Mesenchymal stem cell (in vitro differentiated cells and primary cell): ENCODE results near the gene CSF2RB.

Experiments used
- DNase-seq: peaks from one replicate; pipeline ENCODE4 v3.0.0-alpha.2; 2013
- H2AFZ ChIP-seq: one replicate; pipeline ENCODE4 v1.6.1; 2013; ENCODE audit warnings: low read depth, mild to moderate bottlenecking, control low read depth, inconsistent platforms, low read length, moderate library complexity
- H2AK5ac ChIP-seq: 2 replicates; pipeline ENCODE4 v1.6.1; 2013; ENCODE audit warnings: low read length, moderate library complexity, mild to moderate bottlenecking, inconsistent platforms; ENCODE audit not compliant: severe bottlenecking
- H2BK120ac ChIP-seq: one replicate; pipeline ENCODE4 v1.6.1; 2013; ENCODE audit warnings: low read depth, mild to moderate bottlenecking, inconsistent platforms, low read length, moderate library complexity
- H2BK12ac ChIP-seq, 2 experiments: one replicate each; pipeline ENCODE4 v1.6.1; 2013; ENCODE audit warnings: inconsistent platforms in 2 of 2, low read length in 2 of 2, mild to moderate bottlenecking in 2 of 2, moderate library complexity in 2 of 2, control low read depth in 1 of 2
- H2BK15ac ChIP-seq: one replicate; pipeline ENCODE4 v1.6.1; 2013; ENCODE audit warnings: mild to moderate bottlenecking, low read depth, inconsistent platforms; ENCODE audit not compliant: poor library complexity, severe bottlenecking
- H2BK5ac ChIP-seq: 2 replicates; pipeline ENCODE4 v1.6.1; 2013; ENCODE audit warnings: low read depth, mild to moderate bottlenecking, low read length, control low read depth, inconsistent platforms; ENCODE audit not compliant: poor library complexity, severe bottlenecking
- H3K14ac ChIP-seq, 2 experiments: one replicate each; pipeline ENCODE4 v1.6.1; 2013; ENCODE audit warnings: inconsistent platforms in 2 of 2, low read length in 2 of 2, control low read depth in 1 of 2, mild to moderate bottlenecking in 1 of 2, moderate library complexity in 1 of 2
- H3K18ac ChIP-seq, 2 experiments: one replicate each; pipeline ENCODE4 v1.6.1; 2013; ENCODE audit warnings: inconsistent platforms in 2 of 2, low read length in 2 of 2, control low read depth in 1 of 2, low read depth in 1 of 2, mild to moderate bottlenecking in 1 of 2
- H3K23ac ChIP-seq, 2 experiments: one replicate each; pipeline ENCODE4 v1.6.1; 2013; ENCODE audit warnings: inconsistent platforms in 2 of 2, low read length in 2 of 2, mild to moderate bottlenecking in 2 of 2, moderate library complexity in 2 of 2, control low read depth in 1 of 2
- H3K27ac ChIP-seq: 2 replicates; pipeline ENCODE4 v1.5.1; 2013; ENCODE audit warnings: mild to moderate bottlenecking, moderate library complexity, low read length, control low read depth, inconsistent platforms; ENCODE audit not compliant: poor library complexity, severe bottlenecking
- H3K27me3 ChIP-seq, 2 experiments: 2 replicates each; pipeline versions ENCODE4 v1.6.1 to v1.7.0; 2013; ENCODE audit warnings: low read length in 2 of 2, mild to moderate bottlenecking in 2 of 2, moderate library complexity in 2 of 2, control low read depth in 1 of 2, inconsistent platforms in 1 of 2; ENCODE audit not compliant: control insufficient read depth in 1 of 2, insufficient read depth in 1 of 2
- H3K36me3 ChIP-seq, 2 experiments: 2 replicates each; pipeline versions ENCODE4 v1.6.1 to v1.7.0; 2013; ENCODE audit warnings: low read length in 2 of 2, control low read depth in 1 of 2, inconsistent platforms in 1 of 2, low read depth in 1 of 2, mild to moderate bottlenecking in 1 of 2; ENCODE audit not compliant: insufficient read depth in 2 of 2, control insufficient read depth in 1 of 2
- H3K4ac ChIP-seq, 2 experiments: one replicate each; pipeline ENCODE4 v1.6.1; 2013; ENCODE audit warnings: inconsistent platforms in 2 of 2, low read length in 2 of 2, mild to moderate bottlenecking in 2 of 2, moderate library complexity in 2 of 2, control low read depth in 1 of 2, low read depth in 1 of 2
- H3K4me1 ChIP-seq: 2 replicates; pipeline ENCODE4 v1.6.1; 2013; ENCODE audit warnings: low read depth, low read length, control low read depth; ENCODE audit not compliant: control insufficient read depth, insufficient read depth
- H3K4me2 ChIP-seq: 2 replicates; pipeline ENCODE4 v1.6.1; 2013; ENCODE audit warnings: low read length, mild to moderate bottlenecking, inconsistent platforms; ENCODE audit not compliant: poor library complexity, severe bottlenecking
- H3K4me3 ChIP-seq, 2 experiments: 2 replicates each; pipeline versions ENCODE4 v1.5.1 to v1.7.0; 2013; ENCODE audit warnings: low read length in 2 of 2, mild to moderate bottlenecking in 2 of 2, control low read depth in 1 of 2, low read depth in 1 of 2; ENCODE audit not compliant: insufficient read depth in 1 of 2
- H3K79me1 ChIP-seq: replicated peaks from 2 replicates; pipeline ENCODE4 v1.6.1; 2013; ENCODE audit warnings: mild to moderate bottlenecking, control low read depth, low read length, inconsistent platforms; ENCODE audit not compliant: poor library complexity, severe bottlenecking
- H3K9ac ChIP-seq: 2 replicates; pipeline ENCODE4 v1.7.0; 2013; ENCODE audit warnings: mild to moderate bottlenecking, low read length, moderate library complexity
- H3K9me3 ChIP-seq: 2 replicates; pipeline ENCODE4 v1.7.0; 2013; ENCODE audit warnings: mild to moderate bottlenecking, low read length; ENCODE audit not compliant: control insufficient read depth
- H4K8ac ChIP-seq: one replicate; pipeline ENCODE4 v1.6.1; 2013; ENCODE audit warnings: inconsistent platforms, mild to moderate bottlenecking, low read length, moderate library complexity
- H4K91ac ChIP-seq: one replicate; pipeline ENCODE4 v1.6.1; 2013; ENCODE audit warnings: mild to moderate bottlenecking, low read length, inconsistent platforms
- WGBS: methylation state at CpG from one replicate; pipeline ENCODE4 v1.1.7; 2013; ENCODE audit warnings: mixed read lengths; 5-methylcytosine and 5-hydroxymethylcytosine counted together

CSF2RB gene

DNA sequence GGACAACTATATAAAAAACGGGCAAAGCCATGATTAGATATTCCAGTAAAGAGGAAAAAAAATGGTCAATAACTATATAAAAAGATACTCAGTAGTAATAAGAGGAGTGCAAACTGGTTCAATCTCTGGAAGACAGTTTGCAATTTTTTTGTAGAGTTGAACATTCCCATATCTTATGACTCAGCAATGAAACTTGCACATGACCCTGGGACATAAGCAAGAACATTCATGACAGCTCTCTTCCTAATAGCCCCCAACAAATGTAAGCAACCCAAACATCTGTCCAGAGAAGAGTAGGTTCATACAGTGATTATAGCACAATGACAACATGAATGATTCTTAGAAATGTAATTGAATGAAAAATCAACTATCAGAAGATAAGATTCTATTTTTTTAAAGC, 21.8 kb upstream of the CSF2RB start:
- H3K9ac ChIP-seq: no peak overlapping the region
- H3K14ac ChIP-seq: no peak overlapping the region
- no peak for DNase-seq
- H2AFZ ChIP-seq: no peak overlapping the region
- H3K4ac ChIP-seq: no peak overlapping the region
- H3K23ac ChIP-seq: no peak overlapping the region
- H3K36me3 ChIP-seq: no peaks in the 10 kb centered on the region
- H2BK120ac ChIP-seq: no peak overlapping the region
- no peak overlapping the region for H2BK12ac ChIP-seq
- no peak overlapping the region for H3K4me2 ChIP-seq
- H3K4me3 ChIP-seq: no peak overlapping the region
- WGBS: no CpG with 5 or more reads among the region's 1 CpG
- H3K4me1 ChIP-seq: no peaks in the 10 kb centered on the region
- H3K27ac ChIP-seq: no peak overlapping the region
- no peak overlapping the region for H2AK5ac ChIP-seq
- H3K9me3 ChIP-seq: peaks cover 6% of the 10 kb centered on the region
- H2BK15ac ChIP-seq: no peak overlapping the region
- H4K8ac ChIP-seq: no peak overlapping the region
- H3K18ac ChIP-seq: no peak overlapping the region
- H4K91ac ChIP-seq: no peak overlapping the region
- peaks cover 36 to 53% of the 10 kb centered on the region in 2 experiments for H3K27me3 ChIP-seq
- no peaks in the 10 kb centered on the region for H3K79me1 ChIP-seq
- H2BK5ac ChIP-seq: no peak overlapping the region

DNA sequence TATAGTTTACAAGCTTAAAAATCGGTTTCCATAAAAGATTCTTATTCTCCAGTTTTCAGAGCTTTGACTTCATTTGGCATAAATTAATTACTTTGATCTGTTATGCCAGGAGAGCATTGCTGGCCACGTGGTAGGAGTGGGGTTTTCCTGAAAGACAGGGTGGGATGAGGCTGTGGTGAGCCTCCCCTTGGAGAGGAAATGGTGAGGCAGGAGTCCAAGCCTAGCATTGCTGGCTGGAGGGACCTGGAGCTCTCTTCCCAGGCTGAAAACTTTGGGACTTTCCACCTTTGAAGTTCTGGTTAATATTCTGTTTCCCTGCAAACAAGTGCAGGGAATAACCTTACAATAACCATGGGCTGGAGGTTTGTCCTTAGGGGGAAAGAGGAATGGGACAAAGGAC, 21.1 kb upstream of the CSF2RB start:
- Histone ChIP-seq H2BK15ac (no peak overlapping the region), H4K91ac (no peak overlapping the region), H2BK12ac (no peak overlapping the region), H3K14ac (no peak overlapping the region), H3K18ac (no peak overlapping the region), H3K36me3 (no peaks in the 10 kb centered on the region), H2AFZ (no peak overlapping the region), H3K4me3 (no peak overlapping the region), H3K9me3 (peaks cover 6% of the 10 kb centered on the region), H3K23ac (no peak overlapping the region), H2BK120ac (no peak overlapping the region), H4K8ac (no peak overlapping the region), H3K27ac (no peak overlapping the region), H3K4me1 (no peaks in the 10 kb centered on the region), H2BK5ac (no peak overlapping the region), H3K4ac (no peak overlapping the region), H3K4me2 (no peak overlapping the region), H3K9ac (no peak overlapping the region), H2AK5ac (no peak overlapping the region), H3K79me1 (no peaks in the 10 kb centered on the region), H3K27me3 (peaks cover 39 to 57% of the 10 kb centered on the region in 2 experiments)
- no peak for DNase-seq
- 5% methylated on average over 1 of the region's 2 CpGs for WGBS

DNA sequence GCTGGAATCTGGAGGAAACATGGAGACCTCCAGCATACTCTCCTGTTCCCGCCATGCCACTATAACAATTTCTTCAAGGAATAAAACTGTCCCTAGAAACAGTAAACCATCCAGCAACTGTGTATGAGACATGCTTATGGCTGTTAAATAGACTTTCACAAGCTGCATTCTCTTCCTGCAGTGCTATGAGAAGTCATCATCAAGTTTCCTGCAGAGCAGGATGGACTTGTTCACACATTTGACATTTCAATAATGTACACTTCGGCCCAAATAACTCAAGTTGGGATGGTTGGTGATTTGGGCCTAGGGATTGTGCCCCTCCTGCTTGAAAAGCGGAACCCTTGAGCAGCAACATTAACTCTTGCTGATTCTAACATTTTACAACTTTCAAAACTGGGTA, 20.2 kb upstream of the CSF2RB start:
- Histone ChIP-seq H4K91ac (no peak overlapping the region), H3K9ac (no peak overlapping the region), H3K14ac (no peak overlapping the region), H2AK5ac (no peak overlapping the region), H3K79me1 (no peaks in the 10 kb centered on the region), H3K4ac (no peak overlapping the region), H3K27me3 (peaks cover 42 to 57% of the 10 kb centered on the region in 2 experiments), H3K4me2 (no peak overlapping the region), H2BK5ac (no peak overlapping the region), H2BK120ac (no peak overlapping the region), H3K36me3 (no peaks in the 10 kb centered on the region), H4K8ac (no peak overlapping the region), H3K18ac (no peak overlapping the region), H3K9me3 (peaks cover 6% of the 10 kb centered on the region), H3K4me3 (no peak overlapping the region), H3K27ac (no peak overlapping the region), H2AFZ (no peak overlapping the region), H2BK12ac (no peak overlapping the region), H3K23ac (no peak overlapping the region), H3K4me1 (no peaks in the 10 kb centered on the region), H2BK15ac (no peak overlapping the region)
- DNase-seq: no peak
- 72% methylated on average over 2 of the region's 3 CpGs for WGBS

DNA sequence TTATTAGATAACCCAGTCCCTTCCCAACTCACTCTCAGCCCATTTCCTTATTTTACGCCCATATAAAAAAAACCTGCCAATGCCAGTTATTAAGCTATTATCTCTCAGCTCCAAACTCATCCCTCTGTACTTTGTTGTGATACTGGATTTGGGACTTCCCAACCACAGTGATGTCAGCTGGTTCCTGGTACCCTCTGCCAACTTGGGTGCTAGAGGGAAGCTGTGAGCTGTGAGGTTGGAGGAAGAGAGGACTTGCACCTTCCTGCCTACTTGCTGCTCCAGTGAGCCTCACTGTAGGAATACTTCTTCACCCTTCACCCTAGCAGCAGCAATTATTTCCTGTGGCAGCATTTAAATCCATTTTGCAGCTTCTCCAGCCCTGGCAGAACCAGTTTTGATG, 19.2 kb upstream of the CSF2RB start:
- Histone ChIP-seq H3K9me3 (peaks cover 8% of the 10 kb centered on the region), H3K4me2 (no peak overlapping the region), H3K9ac (no peak overlapping the region), H3K36me3 (no peaks in the 10 kb centered on the region), H3K4ac (no peak overlapping the region), H3K23ac (no peak overlapping the region), H3K4me1 (no peaks in the 10 kb centered on the region), H2AFZ (no peak overlapping the region), H2BK120ac (no peak overlapping the region), H2AK5ac (no peak overlapping the region), H4K8ac (no peak overlapping the region), H3K79me1 (no peaks in the 10 kb centered on the region), H3K14ac (no peak overlapping the region), H2BK15ac (no peak overlapping the region), H3K4me3 (no peak overlapping the region), H2BK12ac (no peak overlapping the region), H3K18ac (no peak overlapping the region), H3K27ac (no peak overlapping the region), H2BK5ac (no peak overlapping the region), H4K91ac (no peak overlapping the region), H3K27me3 (peaks cover 50 to 66% of the 10 kb centered on the region in 2 experiments)
- no peak for DNase-seq
- WGBS: 100% methylated on average over 1 of the region's 1 CpG
